OCI-LY7 (cell line): Measurements from ENCODE around the gene TMEM114. TPM values are rescaled to one million over a fixed set of nuclear protein-coding genes. Genes with fewer than 3 reads are reported as not detected.

Experiments
- BruUV-seq: library from RNA; stranded (reverse); fragments of 400-500 nt; replicated peaks from 2 replicates; lab custom pipeline; 2021; lab: Mats Ljungman, UMichigan
- CTCF ChIA-PET: fragments of 300-600 bp; sonication (Branson Sonifier 250); formaldehyde crosslinking; loops from one replicate; lab custom pipeline; 2022; ENCODE audit warnings: antibody characterized with exemption; ENCODE audit not compliant: unreplicated experiment; lab: Charles Lee
- POLR2A ChIA-PET: fragments of 300-600 bp; sonication (Branson Sonifier 250); formaldehyde crosslinking; loops from one replicate; lab custom pipeline; 2022; ENCODE audit warnings: antibody characterized with exemption; lab: Charles Lee
- DNase-seq: peaks from one replicate; pipeline ENCODE4 v3.0.0-alpha.2; 2015; ENCODE audit warnings: low spot score
- H2AFZ ChIP-seq: fragments of 200-600 bp; sonication (generic), shearing (Covaris generic); 2 replicates; pipeline ENCODE4 v1.6.1; 2014; ENCODE audit warnings: mild to moderate bottlenecking, antibody characterized with exemption, low read length, moderate library complexity
- H3K27ac ChIP-seq: fragments of 200-600 bp; sonication (generic); 2 replicates; pipeline ENCODE4 v1.5.1; 2014; ENCODE audit warnings: mixed run types, low read depth, mild to moderate bottlenecking, moderate library complexity, low read length, inconsistent platforms; ENCODE audit not compliant: poor library complexity, severe bottlenecking
- H3K36me3 ChIP-seq: fragments of 200-600 bp; sonication (generic); 2 replicates; pipeline ENCODE4 v1.6.1; 2014; ENCODE audit warnings: mild to moderate bottlenecking, antibody characterized with exemption, low read length, moderate library complexity, mixed read lengths; ENCODE audit not compliant: insufficient read depth
- H3K4me1 ChIP-seq: fragments of 200-600 bp; sonication (generic); 2 replicates; pipeline ENCODE4 v1.5.1; 2014; ENCODE audit warnings: mild to moderate bottlenecking, low read length; ENCODE audit not compliant: insufficient read depth, poor library complexity, severe bottlenecking
- H3K4me2 ChIP-seq: fragments of 200-600 bp; sonication (generic); 2 replicates; pipeline ENCODE4 v1.6.1; 2014; ENCODE audit warnings: mild to moderate bottlenecking, low read length
- H3K4me3 ChIP-seq: fragments of 200-600 bp; sonication (generic); 2 replicates; pipeline ENCODE4 v1.5.1; 2014; ENCODE audit warnings: mild to moderate bottlenecking, low read depth, low read length; ENCODE audit not compliant: poor library complexity, severe bottlenecking
- H3K79me2 ChIP-seq: fragments of 200-600 bp; sonication (generic); 2 replicates; pipeline ENCODE4 v1.6.1; 2016; ENCODE audit warnings: low read depth, mild to moderate bottlenecking, low read length, moderate library complexity, mixed read lengths; ENCODE audit not compliant: insufficient read depth
- H3K9me2 ChIP-seq: fragments of 200-600 bp; sonication (generic); 2 replicates; pipeline ENCODE4 v1.6.1; 2016; ENCODE audit warnings: mild to moderate bottlenecking, low read length, mixed read lengths; ENCODE audit not compliant: insufficient read depth
- H3K9me3 ChIP-seq: fragments of 200-600 bp; sonication (generic); 2 replicates; pipeline ENCODE4 v1.6.1; 2014; ENCODE audit warnings: mild to moderate bottlenecking, mixed run types, low read length, mixed read lengths
- H4K20me1 ChIP-seq: fragments of 200-600 bp; sonication (generic); 2 replicates; pipeline ENCODE4 v1.6.1; 2014; ENCODE audit warnings: mild to moderate bottlenecking, antibody characterized with exemption, low read length, moderate library complexity, mixed read lengths; ENCODE audit not compliant: insufficient read depth
- CTCF ChIP-seq: fragments of 200-600 bp; sonication (generic); conservative IDR thresholded peaks from 2 replicates; pipeline ENCODE4 v1.5.1; 2014; ENCODE audit warnings: mild to moderate bottlenecking, antibody characterized with exemption, low read length, moderate library complexity, mixed read lengths
- EZH2phosphoT487 ChIP-seq: fragments of 200-600 bp; sonication (generic); IDR thresholded peaks from 2 replicates; pipeline ENCODE4 v1.6.1; 2018; ENCODE audit warnings: low read depth, borderline replicate concordance, mild to moderate bottlenecking, mixed run types, antibody characterized with exemption, low read length, moderate library complexity, mixed read lengths
- intact Hi-C: fragments of 100-400 bp; cut with micrococcal nuclease; formaldehyde crosslinking; loops from one replicate; pipeline ENCODE4 v1.10.0; 2022; ENCODE audit not compliant: unreplicated experiment
- total RNA-seq, 2 experiments: library from RNA; depleted of rRNA in 1 of 2; stranded (reverse); fragments of >200 nt in 1 of 2; shearing (Covaris generic) in 1 of 2; gene quantifications; 2 replicates each; pipeline ENCODE4 v1.2.3, GENCODE V29; 2014 to 2022

Gene TMEM114
- total RNA-seq, 2 experiments from 2014 or later = not detected

- intact Hi-C loops = no loop called here
- peaks cover 84% of the 10 kb centered on the region for H3K36me3 ChIP-seq
- H3K4me1 ChIP-seq = no peaks in the 10 kb centered on the region
- TF ChIP-seq CTCF (no peak), EZH2phosphoT487 (no peak)
- no peak overlapping the region for H3K4me2 ChIP-seq
- H3K79me2 ChIP-seq = no peaks in the 10 kb centered on the region
- no peaks in the 10 kb centered on the region for H4K20me1 ChIP-seq
- ChIA-PET POLR2A (no interaction called here), CTCF (no interaction called here)
- H3K27ac ChIP-seq = no peak overlapping the region
- H2AFZ ChIP-seq = no peak overlapping the region
- BruUV-seq = no TSS peak
- H3K9me2 ChIP-seq = no peaks in the 10 kb centered on the region
- H3K9me3 ChIP-seq = no peaks in the 10 kb centered on the region
- no peak overlapping the region for H3K4me3 ChIP-seq
- DNase-seq = no peak
Measured at GRCh38 chr16:8628981-8629725, 38.8 kb upstream of the TMEM114 start.

GRCh38 chr16:8627456-8627855 is 37.1 kb upstream of the TMEM114 start:
- Histone ChIP-seq H2AFZ (no peak overlapping the region), H3K27ac (no peak overlapping the region), H3K9me2 (no peaks in the 10 kb centered on the region), H3K4me3 (no peak overlapping the region), H3K9me3 (no peaks in the 10 kb centered on the region), H3K79me2 (peaks cover 14% of the 10 kb centered on the region; the same call in 1 of the 2 replicates), H3K4me2 (no peak overlapping the region), H3K36me3 (peaks cover 74% of the 10 kb centered on the region), H3K4me1 (peaks cover 8% of the 10 kb centered on the region), H4K20me1 (no peaks in the 10 kb centered on the region)
- DNase-seq = no peak
- BruUV-seq = no TSS peak
- intact Hi-C loops = no loop called here
- TF ChIP-seq CTCF = no peak
- no peak for TF ChIP-seq EZH2phosphoT487
- ChIA-PET CTCF (no interaction called here), POLR2A (no interaction called here)

- intact Hi-C loops = no loop called here
- ChIA-PET CTCF (no interaction called here), POLR2A (interaction anchor here (0.7 kb wide), 1 partner anchor 171 kb away, joined by 3 read pairs; the partner anchor contains the start of genes PMM2 and TMEM186)
- no TSS peak for BruUV-seq
- Histone ChIP-seq H3K36me3 (peaks cover 69% of the 10 kb centered on the region), H3K27ac (no peak overlapping the region), H3K9me3 (no peaks in the 10 kb centered on the region), H3K4me3 (no peak overlapping the region), H2AFZ (no peak overlapping the region), H3K4me1 (peaks cover 9% of the 10 kb centered on the region), H3K79me2 (peaks cover 19% of the 10 kb centered on the region; the same call in 1 of the 2 replicates), H3K9me2 (no peaks in the 10 kb centered on the region), H4K20me1 (no peaks in the 10 kb centered on the region), H3K4me2 (no peak overlapping the region)
- TF ChIP-seq EZH2phosphoT487 = no peak
- no peak for TF ChIP-seq CTCF
- DNase-seq = no peak
Measured at GRCh38 chr16:8626946-8627345, 36.6 kb upstream of the TMEM114 start.
